Fibroblast of lung (primary cell): ENCODE data around the gene ITIH2.

ENCODE experiments used
- CTCF ChIP-seq, 2 donors: IDR thresholded peaks in 1 of 2; conservative IDR thresholded peaks in 1 of 2; 1 replicate in 1 of 2; 2 replicates in 1 of 2; pipeline ENCODE4 v1.5.1; 2011 to 2012; ENCODE audit warnings: low read length in 2 of 2, control low read depth in 1 of 2, inconsistent platforms in 1 of 2, low read depth in 1 of 2, mild to moderate bottlenecking in 1 of 2
- EZH2 ChIP-seq: IDR thresholded peaks from 2 replicates; pipeline ENCODE4 v1.5.1; 2012; ENCODE audit warnings: low read length, control low read depth, mild to moderate bottlenecking; ENCODE audit errors: missing control alignments

- TF ChIP-seq CTCF (conservative IDR thresholded peaks at IDR 0.05 in 1 of 2, IDR thresholded peaks at IDR 0.05 in 1 of 2; ENCODE audit: low read depth in 1 of 2, low read length in 2 of 2) (no peak), EZH2 (no peak)
These were observed 30.6 kb upstream of the ITIH2 start for GRCh38 chr10:7672341-7673134.
